Mesendoderm (in vitro differentiated cells): ENCODE results near the gene HDAC7.
A peak's percentile ranks its signal among the peaks of the same experiment; 100 is the strongest.

Source experiments
- DNase-seq: peaks from one replicate; pipeline ENCODE4 v3.0.0; 2013
- H2AK5ac ChIP-seq: 2 replicates; pipeline ENCODE4 v1.6.1; 2013; ENCODE audit warnings: low read length, inconsistent platforms
- H2BK120ac ChIP-seq: 2 replicates; pipeline ENCODE4 v1.6.1; 2013; ENCODE audit warnings: low read depth, mild to moderate bottlenecking, low read length, moderate library complexity, mixed read lengths
- H2BK15ac ChIP-seq: replicated peaks from 2 replicates; pipeline ENCODE4 v1.6.1; 2013; ENCODE audit warnings: low read depth, mild to moderate bottlenecking, moderate library complexity
- H2BK5ac ChIP-seq: 2 replicates; pipeline ENCODE4 v1.6.1; 2013; ENCODE audit warnings: low read length, inconsistent platforms
- H3K18ac ChIP-seq: 2 replicates; pipeline ENCODE4 v1.6.1; 2013; ENCODE audit warnings: mild to moderate bottlenecking, low read length, mixed read lengths
- H3K23ac ChIP-seq: one replicate; pipeline ENCODE4 v1.6.1; 2013; ENCODE audit warnings: low read length
- H3K27ac ChIP-seq: 2 replicates; pipeline ENCODE4 v1.5.1; 2013; ENCODE audit warnings: low read depth, mild to moderate bottlenecking, inconsistent platforms, low read length, moderate library complexity
- H3K27me3 ChIP-seq: 2 replicates; pipeline ENCODE4 v1.6.1; 2013; ENCODE audit warnings: low read length, control low read depth, mild to moderate bottlenecking, inconsistent platforms; ENCODE audit not compliant: insufficient read depth, poor library complexity
- H3K36me3 ChIP-seq: 2 replicates; pipeline ENCODE4 v1.6.1; 2013; ENCODE audit warnings: low read length, inconsistent platforms; ENCODE audit not compliant: control insufficient read depth, insufficient read depth
- H3K4ac ChIP-seq: one replicate; pipeline ENCODE4 v1.6.1; 2013; ENCODE audit warnings: low read depth, mild to moderate bottlenecking, low read length, moderate library complexity
- H3K4me1 ChIP-seq: 2 replicates; pipeline ENCODE4 v1.6.1; 2013; ENCODE audit warnings: low read depth, low read length, inconsistent platforms; ENCODE audit not compliant: control insufficient read depth
- H3K4me2 ChIP-seq: 2 replicates; pipeline ENCODE4 v1.6.1; 2013; ENCODE audit warnings: low read length
- H3K4me3 ChIP-seq: 2 replicates; pipeline ENCODE4 v1.5.1; 2013; ENCODE audit warnings: mild to moderate bottlenecking, low read length
- H3K56ac ChIP-seq: one replicate; pipeline ENCODE4 v1.6.1; 2013; ENCODE audit warnings: low read length
- H3K79me1 ChIP-seq: 2 replicates; pipeline ENCODE4 v1.6.1; 2013; ENCODE audit warnings: low read length, inconsistent platforms
- H3K79me2 ChIP-seq: 2 replicates; pipeline ENCODE4 v1.6.1; 2013; ENCODE audit warnings: mild to moderate bottlenecking, low read length; ENCODE audit not compliant: control insufficient read depth, insufficient read depth
- H3K9ac ChIP-seq: 2 replicates; pipeline ENCODE4 v1.6.1; 2013; ENCODE audit warnings: low read length, inconsistent platforms
- H4K5ac ChIP-seq: one replicate; pipeline ENCODE4 v1.6.1; 2013; ENCODE audit warnings: low read length
- H4K8ac ChIP-seq: one replicate; pipeline ENCODE4 v1.6.1; 2013; ENCODE audit warnings: low read depth, mild to moderate bottlenecking, control low read depth, low read length, moderate library complexity
- whole genome bisulfite sequencing: extraction: QIAGEN DNeasy Blood & Tissue Kit; methylation state at CpG from one replicate; pipeline ENCODE4 v1.1.7; 2013; ENCODE audit warnings: low lambda C conversion rate, missing lambda C conversion rate; ENCODE audit not compliant: insufficient coverage; ENCODE audit errors: extremely low coverage; 5-methylcytosine and 5-hydroxymethylcytosine counted together

HDAC7 gene

DNA sequence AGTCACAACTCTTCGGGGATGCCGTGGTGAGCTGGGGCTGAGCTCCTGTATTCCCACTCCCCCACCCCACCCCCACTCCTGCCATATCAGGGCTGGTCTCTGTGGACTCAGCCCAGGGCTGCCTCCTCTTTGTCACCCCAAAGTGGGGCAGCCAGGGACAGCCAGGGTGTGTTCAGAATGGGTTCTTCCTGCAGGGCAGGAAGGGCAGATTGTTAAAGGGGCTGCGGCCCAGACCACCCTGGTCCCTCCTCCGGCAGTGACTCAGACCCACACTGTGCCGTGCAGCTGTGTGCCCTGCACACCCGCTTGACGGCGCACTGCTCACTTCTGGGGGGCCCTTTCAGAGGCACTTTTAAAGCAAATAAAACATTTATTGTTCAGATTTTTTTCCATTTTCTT lies 37.3 kb downstream of the HDAC7 start:
- H4K8ac ChIP-seq, result no peak overlapping the region
- no CpG with 5 or more reads among the region's 8 CpGs for WGBS
- H2BK5ac ChIP-seq, result no peak overlapping the region
- no peak overlapping the region for H3K4ac ChIP-seq
- H3K18ac ChIP-seq, result no peak overlapping the region
- no peaks in the 10 kb centered on the region for H3K79me2 ChIP-seq
- H3K4me1 ChIP-seq, result no peaks in the 10 kb centered on the region
- no peak overlapping the region for H2BK15ac ChIP-seq
- H2AK5ac ChIP-seq, result no peak overlapping the region
- H3K79me1 ChIP-seq, result no peaks in the 10 kb centered on the region
- H3K4me3 ChIP-seq, result no peak overlapping the region
- no peak overlapping the region for H3K4me2 ChIP-seq
- no peak overlapping the region for H4K5ac ChIP-seq
- no peak for DNase-seq
- H3K56ac ChIP-seq, result no peak overlapping the region
- H3K23ac ChIP-seq, result no peak overlapping the region
- H3K27me3 ChIP-seq, result no peaks in the 10 kb centered on the region
- no peak overlapping the region for H2BK120ac ChIP-seq
- no peak overlapping the region for H3K9ac ChIP-seq
- H3K36me3 ChIP-seq, result peaks cover 18% of the 10 kb centered on the region
- no peak overlapping the region for H3K27ac ChIP-seq

GRCh38 chr12:47781479-47782371 lies 38.0 kb downstream of the HDAC7 start:
- H3K56ac ChIP-seq, result no peak overlapping the region
- no peak overlapping the region for H4K5ac ChIP-seq
- no peak overlapping the region for H2BK15ac ChIP-seq
- no peak overlapping the region for H3K4ac ChIP-seq
- no peak for DNase-seq
- H3K4me1 ChIP-seq, result no peaks in the 10 kb centered on the region
- no peak overlapping the region for H3K4me2 ChIP-seq
- no peak overlapping the region for H2BK120ac ChIP-seq
- no CpG with 5 or more reads among the region's 13 CpGs for WGBS
- H3K36me3 ChIP-seq, result peaks cover 15% of the 10 kb centered on the region
- no peak overlapping the region for H2BK5ac ChIP-seq
- no peak overlapping the region for H2AK5ac ChIP-seq
- H3K27me3 ChIP-seq, result no peaks in the 10 kb centered on the region
- no peaks in the 10 kb centered on the region for H3K79me2 ChIP-seq
- no peak overlapping the region for H3K27ac ChIP-seq
- H3K4me3 ChIP-seq, result no peak overlapping the region
- H3K79me1 ChIP-seq, result no peaks in the 10 kb centered on the region
- no peak overlapping the region for H3K18ac ChIP-seq
- H3K23ac ChIP-seq, result no peak overlapping the region
- H3K9ac ChIP-seq, result no peak overlapping the region
- H4K8ac ChIP-seq, result no peak overlapping the region

DNA sequence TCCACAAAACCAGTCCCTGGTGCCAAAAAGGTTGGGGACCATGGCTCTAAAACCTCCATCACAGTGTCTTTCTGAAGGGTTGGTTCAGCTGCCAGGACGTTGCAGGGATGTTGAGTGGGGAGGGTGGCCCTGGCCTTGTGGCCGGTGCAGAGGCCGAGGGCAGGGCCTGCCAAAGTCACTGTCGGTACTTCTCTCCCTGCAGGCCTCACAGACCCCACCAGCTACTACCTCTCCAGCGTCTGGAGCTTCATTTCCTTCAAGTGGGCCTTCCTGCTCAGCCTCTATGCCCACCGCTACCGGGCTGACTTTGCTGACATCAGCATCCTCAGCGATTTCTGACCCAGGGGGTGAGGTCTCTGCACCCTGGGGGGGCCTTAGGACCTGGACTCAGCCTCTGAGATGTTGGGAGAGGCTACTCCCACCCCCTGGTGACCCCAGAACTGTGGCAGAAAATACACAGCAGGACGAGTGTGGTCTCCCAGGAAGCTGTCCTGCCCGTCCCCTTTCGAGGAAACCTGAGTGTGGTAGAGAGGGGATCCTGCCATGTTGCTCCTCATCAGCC lies 39.7 kb downstream of the HDAC7 start:
- H3K4me1 ChIP-seq, result no peaks in the 10 kb centered on the region
- H3K4me3 ChIP-seq, result no peak overlapping the region
- H3K27me3 ChIP-seq, result no peaks in the 10 kb centered on the region
- H4K8ac ChIP-seq, result no peak overlapping the region
- H3K36me3 ChIP-seq, result peaks cover 6% of the 10 kb centered on the region
- no peak for DNase-seq
- no peak overlapping the region for H4K5ac ChIP-seq
- H2BK120ac ChIP-seq, result no peak overlapping the region
- H3K56ac ChIP-seq, result no peak overlapping the region
- no peak overlapping the region for H3K27ac ChIP-seq
- H3K79me2 ChIP-seq, result no peaks in the 10 kb centered on the region
- no peaks in the 10 kb centered on the region for H3K79me1 ChIP-seq
- H3K9ac ChIP-seq, result no peak overlapping the region
- no peak overlapping the region for H2BK15ac ChIP-seq
- H2BK5ac ChIP-seq, result no peak overlapping the region
- WGBS, result no CpG with 5 or more reads among the region's 11 CpGs
- no peak overlapping the region for H3K18ac ChIP-seq
- H2AK5ac ChIP-seq, result no peak overlapping the region
- no peak overlapping the region for H3K23ac ChIP-seq
- H3K4ac ChIP-seq, result no peak overlapping the region
- H3K4me2 ChIP-seq, result no peak overlapping the region

DNA sequence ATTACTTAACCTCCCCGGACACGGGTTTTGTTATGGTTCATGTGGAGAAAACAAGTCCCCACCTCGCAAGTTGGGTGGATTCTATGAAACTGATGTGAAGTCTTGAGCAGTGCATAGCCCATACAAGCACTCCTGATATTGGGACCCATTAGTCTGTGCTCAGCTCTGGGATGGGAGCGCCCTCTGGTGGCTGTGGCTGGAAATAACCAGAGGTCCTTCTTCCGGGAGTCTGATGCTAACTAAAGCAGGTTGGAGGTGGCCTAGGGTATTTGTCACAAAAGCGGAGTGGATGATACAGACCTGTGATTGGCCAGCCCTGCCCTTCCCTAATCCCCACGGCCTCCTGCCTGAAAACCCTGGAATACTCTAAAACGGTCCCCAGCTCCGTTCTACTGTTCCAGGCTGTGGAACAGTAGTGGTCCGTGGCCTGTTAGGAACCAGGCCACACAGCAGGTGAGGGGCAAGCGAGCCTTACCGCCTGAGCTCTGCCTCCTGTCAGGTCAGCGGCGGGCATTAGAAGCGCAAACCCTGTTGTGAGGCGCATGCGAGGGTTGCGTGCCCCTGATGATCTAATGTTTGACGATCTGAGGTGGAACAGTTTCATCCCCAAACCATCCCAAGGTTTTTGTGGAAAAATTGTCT lies 40.3 kb downstream of the HDAC7 start:
- no peak overlapping the region for H2AK5ac ChIP-seq
- H3K4me3 ChIP-seq, result no peak overlapping the region
- no peak overlapping the region for H3K23ac ChIP-seq

GRCh38 chr12:47778881-47779280 lies 40.8 kb downstream of the HDAC7 start:
- DNase-seq, result no peak
- H3K18ac ChIP-seq, result no peak overlapping the region
- H3K4me1 ChIP-seq, result no peaks in the 10 kb centered on the region
- no peak overlapping the region for H3K4me3 ChIP-seq
- H2AK5ac ChIP-seq, result no peak overlapping the region
- no peaks in the 10 kb centered on the region for H3K79me2 ChIP-seq
- H2BK120ac ChIP-seq, result no peak overlapping the region
- H4K5ac ChIP-seq, result no peak overlapping the region
- H4K8ac ChIP-seq, result no peak overlapping the region
- no CpG with 5 or more reads among the region's 14 CpGs for WGBS
- H2BK5ac ChIP-seq, result no peak overlapping the region
- no peaks in the 10 kb centered on the region for H3K79me1 ChIP-seq
- no peak overlapping the region for H3K56ac ChIP-seq
- H2BK15ac ChIP-seq, result no peak overlapping the region
- H3K27ac ChIP-seq, result no peak overlapping the region
- H3K9ac ChIP-seq, result no peak overlapping the region
- no peaks in the 10 kb centered on the region for H3K27me3 ChIP-seq
- no peak overlapping the region for H3K4ac ChIP-seq
- peaks cover 2% of the 10 kb centered on the region for H3K36me3 ChIP-seq
- H3K4me2 ChIP-seq, result no peak overlapping the region
- no peak overlapping the region for H3K23ac ChIP-seq

More for the DNA sequence above, 40.3 kb downstream of the HDAC7 start:
- Histone ChIP-seq H3K56ac (no peak overlapping the region), H3K18ac (no peak overlapping the region), H3K27me3 (no peaks in the 10 kb centered on the region), H3K9ac (peak overlapping the region; percentile 10), H3K4me1 (no peaks in the 10 kb centered on the region), H3K79me2 (no peaks in the 10 kb centered on the region), H3K4me2 (peak overlapping the region; percentile 25), H2BK5ac (no peak overlapping the region), H3K36me3 (peaks cover 4% of the 10 kb centered on the region), H4K8ac (no peak overlapping the region), H3K79me1 (no peaks in the 10 kb centered on the region), H3K4ac (no peak overlapping the region), H2BK120ac (no peak overlapping the region), H4K5ac (no peak overlapping the region), H3K27ac (no peak overlapping the region), H2BK15ac (no peak overlapping the region)
- peak; percentile 97 for DNase-seq
- no CpG with 5 or more reads among the region's 19 CpGs for WGBS
